ENCODE data around the gene SMIM36. TPM values are rescaled to one million over a fixed set of nuclear protein-coding genes. Genes with fewer than 3 reads are reported as not detected.

Gene SMIM36
- total RNA-seq, 2 donors from 2014 or later, result not detected

- Mint-ChIP-seq H3K4me3 (no peak overlapping the region), H3K27ac (no peak overlapping the region), H3K4me1 (peaks cover 12% of the 10 kb centered on the region), H3K36me3 (ENCODE audit: low read depth) (no peaks in the 10 kb centered on the region), H3K9me3 (no peaks in the 10 kb centered on the region), H3K27me3 (ENCODE audit: insufficient read depth) (no peaks in the 10 kb centered on the region)
- Histone ChIP-seq H3K27me3 (ENCODE audit: control insufficient read depth, insufficient read depth, low read length, poor library complexity, severe bottlenecking) (no peaks in the 10 kb centered on the region), H3K27ac (ENCODE audit: low read depth, low read length) (no peak overlapping the region), H3K9ac (ENCODE audit: extremely low read depth, low read length, poor library complexity, severe bottlenecking) (no peak overlapping the region), H3K4me3 (ENCODE audit: low read length) (no peak overlapping the region), H3K4me1 (ENCODE audit: control insufficient read depth, insufficient read depth, low read length) (no peaks in the 10 kb centered on the region), H3K36me3 (ENCODE audit: control insufficient read depth, insufficient read depth, low read length) (no peaks in the 10 kb centered on the region), H3K9me3 (ENCODE audit: control insufficient read depth, low read length) (no peaks in the 10 kb centered on the region)
- no peak for DNase-seq
- WGBS, 2 experiments (ENCODE audit: insufficient coverage in 1 of 2, insufficient read length in 1 of 2), result 99 to 100% methylated on average over 1 to 3 of the region's 3 CpGs
- TF ChIP-seq, protein P1, sequence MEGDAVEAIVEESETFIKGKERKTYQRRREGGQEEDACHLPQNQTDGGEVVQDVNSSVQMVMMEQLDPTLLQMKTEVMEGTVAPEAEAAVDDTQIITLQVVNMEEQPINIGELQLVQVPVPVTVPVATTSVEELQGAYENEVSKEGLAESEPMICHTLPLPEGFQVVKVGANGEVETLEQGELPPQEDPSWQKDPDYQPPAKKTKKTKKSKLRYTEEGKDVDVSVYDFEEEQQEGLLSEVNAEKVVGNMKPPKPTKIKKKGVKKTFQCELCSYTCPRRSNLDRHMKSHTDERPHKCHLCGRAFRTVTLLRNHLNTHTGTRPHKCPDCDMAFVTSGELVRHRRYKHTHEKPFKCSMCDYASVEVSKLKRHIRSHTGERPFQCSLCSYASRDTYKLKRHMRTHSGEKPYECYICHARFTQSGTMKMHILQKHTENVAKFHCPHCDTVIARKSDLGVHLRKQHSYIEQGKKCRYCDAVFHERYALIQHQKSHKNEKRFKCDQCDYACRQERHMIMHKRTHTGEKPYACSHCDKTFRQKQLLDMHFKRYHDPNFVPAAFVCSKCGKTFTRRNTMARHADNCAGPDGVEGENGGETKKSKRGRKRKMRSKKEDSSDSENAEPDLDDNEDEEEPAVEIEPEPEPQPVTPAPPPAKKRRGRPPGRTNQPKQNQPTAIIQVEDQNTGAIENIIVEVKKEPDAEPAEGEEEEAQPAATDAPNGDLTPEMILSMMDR (conservative IDR thresholded peaks at IDR 0.05), result no peak
These were observed 28.5 kb downstream of the SMIM36 start for GRCh38 chr17:55482591-55483389.

DNA sequence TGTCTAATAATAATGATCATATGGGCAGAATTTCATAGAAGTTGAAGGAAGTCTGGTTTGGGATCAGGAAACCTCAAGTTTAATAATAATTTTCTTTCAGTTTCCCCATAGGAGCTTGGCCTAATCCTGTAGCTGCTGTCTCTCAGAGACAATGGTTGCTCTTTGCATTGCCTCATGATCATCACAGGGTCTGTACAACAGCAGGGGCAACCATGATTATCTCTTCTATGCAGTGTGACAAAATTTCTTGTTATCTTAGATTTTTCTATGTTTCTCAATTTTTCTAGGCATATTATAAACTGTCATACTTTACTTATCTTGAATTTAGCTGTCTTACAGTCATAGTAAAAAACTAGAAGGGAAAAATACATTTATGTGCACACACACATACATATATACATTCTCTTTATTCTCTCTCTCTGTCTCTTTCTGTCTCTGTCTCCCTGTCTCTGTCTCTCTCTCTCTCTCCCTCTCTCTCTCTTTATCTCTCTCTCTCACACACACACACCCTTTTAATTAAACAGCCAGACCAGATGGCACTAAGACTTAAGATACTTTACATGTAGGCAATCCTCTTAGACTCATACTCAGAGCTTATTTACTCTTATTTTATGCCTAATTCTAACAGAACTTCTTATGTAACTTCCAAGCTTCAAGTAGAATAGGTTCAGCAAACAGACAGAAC lies 30.5 kb downstream of the SMIM36 start:
- H3K4me3 Mint-ChIP-seq, result no peak overlapping the region
- H3K4me1 ChIP-seq (ENCODE audit: control insufficient read depth, insufficient read depth, low read length), result no peaks in the 10 kb centered on the region
- no peaks in the 10 kb centered on the region for H3K36me3 Mint-ChIP-seq (ENCODE audit: low read depth)
- peaks cover 12% of the 10 kb centered on the region for H3K4me1 Mint-ChIP-seq
- H3K27ac ChIP-seq (ENCODE audit: low read depth, low read length), result no peak overlapping the region
- no peaks in the 10 kb centered on the region for H3K36me3 ChIP-seq (ENCODE audit: control insufficient read depth, insufficient read depth, low read length)
- H3K9me3 ChIP-seq (ENCODE audit: control insufficient read depth, low read length), result no peaks in the 10 kb centered on the region
- no peaks in the 10 kb centered on the region for H3K27me3 ChIP-seq (ENCODE audit: control insufficient read depth, insufficient read depth, low read length, poor library complexity, severe bottlenecking)
- H3K27me3 Mint-ChIP-seq (ENCODE audit: insufficient read depth), result no peaks in the 10 kb centered on the region
- H3K9me3 Mint-ChIP-seq, result no peaks in the 10 kb centered on the region
- no peak overlapping the region for H3K4me3 ChIP-seq (ENCODE audit: low read length)
- DNase-seq, result no peak
- H3K27ac Mint-ChIP-seq, result no peak overlapping the region
- TF ChIP-seq, protein P1 (conservative IDR thresholded peaks at IDR 0.05), result no peak
- no peak overlapping the region for H3K9ac ChIP-seq (ENCODE audit: extremely low read depth, low read length, poor library complexity, severe bottlenecking)

GRCh38 chr17:55479903-55480302 lies 31.3 kb downstream of the SMIM36 start:
- Histone ChIP-seq H3K9me3 (ENCODE audit: control insufficient read depth, low read length) (no peaks in the 10 kb centered on the region), H3K27ac (ENCODE audit: low read depth, low read length) (no peak overlapping the region), H3K4me3 (ENCODE audit: low read length) (no peak overlapping the region), H3K36me3 (ENCODE audit: control insufficient read depth, insufficient read depth, low read length) (no peaks in the 10 kb centered on the region), H3K27me3 (ENCODE audit: control insufficient read depth, insufficient read depth, low read length, poor library complexity, severe bottlenecking) (no peaks in the 10 kb centered on the region), H3K9ac (ENCODE audit: extremely low read depth, low read length, poor library complexity, severe bottlenecking) (no peak overlapping the region), H3K4me1 (ENCODE audit: control insufficient read depth, insufficient read depth, low read length) (no peaks in the 10 kb centered on the region)
- no peak for DNase-seq
- Mint-ChIP-seq H3K27ac (no peak overlapping the region), H3K4me3 (no peak overlapping the region), H3K9me3 (no peaks in the 10 kb centered on the region), H3K36me3 (ENCODE audit: low read depth) (no peaks in the 10 kb centered on the region), H3K4me1 (peaks cover 16% of the 10 kb centered on the region), H3K27me3 (ENCODE audit: insufficient read depth) (no peaks in the 10 kb centered on the region)
- 89 to 100% methylated on average over 1 to 2 of the region's 2 CpGs for WGBS, 2 experiments (ENCODE audit: insufficient coverage in 1 of 2, insufficient read length in 1 of 2)
- TF ChIP-seq, protein P1 (conservative IDR thresholded peaks at IDR 0.05), result no peak
